Measurements from ENCODE around the gene RHOF.
"Not testable (repeated sequence)": the region's sequence is repeated elsewhere in the genome, so short reads cannot be mapped to it uniquely, and the experiment has no call there.

Gene RHOF

DNA sequence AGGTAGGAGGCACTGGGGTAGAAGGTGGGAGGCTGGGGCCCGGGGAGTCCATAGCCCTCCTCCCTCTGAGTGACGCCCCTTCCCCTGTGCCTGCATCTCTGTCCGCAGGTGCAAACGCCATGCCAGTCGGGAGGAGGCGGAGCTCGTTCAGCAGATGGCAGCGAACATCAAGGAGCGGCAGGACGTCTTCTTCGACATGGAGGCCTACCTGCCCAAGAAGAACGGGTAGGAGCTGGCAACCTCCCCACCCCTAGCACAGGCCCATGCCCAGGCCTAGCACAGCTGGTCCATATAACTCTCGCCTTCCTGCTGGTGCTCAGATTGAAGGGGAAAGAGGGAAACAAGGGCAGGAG lies 45.3 kb downstream of the RHOF start:
- DNase-seq (ENCODE audit: low read depth): no peak

DNA sequence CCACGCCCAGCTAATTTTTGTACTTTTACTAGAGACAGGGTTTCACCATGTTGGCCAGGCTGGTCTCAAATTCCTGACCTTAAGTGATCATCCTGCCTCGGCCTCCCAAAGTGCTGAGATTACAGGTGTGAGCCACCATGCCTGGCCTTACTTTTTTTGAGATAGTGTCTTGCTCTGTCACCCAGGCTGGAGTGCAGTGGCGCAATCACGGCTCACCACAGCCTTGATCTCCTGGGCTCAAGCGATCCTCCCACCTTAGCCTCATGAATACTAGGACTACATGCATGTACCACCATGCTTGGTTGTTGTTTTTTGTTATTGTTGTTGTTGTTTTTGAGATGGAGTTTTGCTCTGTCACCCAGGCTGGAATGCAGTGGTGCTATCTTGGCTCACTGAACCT lies 47.9 kb downstream of the RHOF start:
- DNase-seq (ENCODE audit: low read depth): not testable (repeated sequence)

DNA sequence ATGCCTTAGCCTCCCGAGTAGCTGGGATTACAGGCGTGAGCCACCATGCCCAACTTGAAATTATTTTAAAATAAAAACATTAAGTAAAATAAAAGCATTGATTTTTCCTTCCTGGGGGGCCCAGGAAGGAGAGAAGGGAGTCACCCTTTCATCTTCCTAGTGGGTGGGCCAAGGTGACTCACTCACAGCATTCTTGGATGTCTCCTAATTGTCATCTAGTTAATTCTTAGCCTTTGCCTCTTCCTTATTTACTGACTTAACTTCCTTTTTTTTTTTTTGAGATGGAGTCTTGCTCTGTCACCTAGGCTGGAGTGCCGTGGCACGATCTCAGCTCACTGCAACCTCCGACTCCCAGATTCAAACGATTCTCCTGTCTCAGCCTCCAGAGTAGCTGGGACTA lies 51.7 kb downstream of the RHOF start:
- no peak for DNase-seq (ENCODE audit: low read depth)

DNA sequence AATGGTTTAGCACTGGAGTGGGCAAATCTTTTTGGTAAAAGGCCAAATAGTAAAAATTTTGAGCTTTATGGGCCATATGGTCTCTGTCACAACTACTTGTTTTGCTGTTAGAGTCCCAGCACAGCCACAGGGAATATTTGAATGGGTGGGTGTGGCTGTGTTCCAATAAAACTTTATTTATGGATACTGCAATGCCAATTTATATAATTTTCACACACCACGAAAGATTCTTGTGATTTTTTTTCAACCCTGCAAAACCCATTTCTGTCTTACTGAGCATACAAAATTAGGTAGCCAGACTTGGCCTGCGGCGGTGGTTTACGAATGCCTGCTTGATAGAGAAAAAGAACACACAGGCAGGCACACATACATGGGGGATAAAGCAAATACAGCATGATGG lies 52.6 kb downstream of the RHOF start:
- no peak for DNase-seq (ENCODE audit: low read depth)

DNA sequence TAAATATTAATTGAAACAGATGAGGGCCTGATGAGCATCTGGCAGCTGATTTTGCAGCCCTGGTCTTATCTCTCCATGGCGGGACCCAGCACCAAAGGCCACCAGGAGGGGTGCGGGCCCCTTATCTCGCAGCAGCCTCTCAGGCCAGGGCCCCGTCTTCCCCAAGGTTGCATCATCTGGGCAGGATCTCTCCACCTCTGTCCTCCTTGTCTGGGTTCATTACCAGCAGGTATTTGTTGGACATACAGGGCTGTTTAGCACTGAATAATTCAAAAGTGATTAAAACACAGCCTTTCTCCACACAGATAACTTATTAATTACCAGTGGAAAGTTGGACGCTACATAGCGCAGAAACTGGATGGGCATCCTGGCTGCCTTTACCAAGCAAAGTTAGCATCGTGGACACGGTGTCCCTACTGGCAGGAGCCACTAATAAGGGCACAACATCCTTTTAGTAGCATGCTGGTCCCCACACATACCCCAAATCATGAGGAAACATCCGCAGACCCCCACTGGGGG lies 55.1 kb downstream of the RHOF start:
- DNase-seq (ENCODE audit: low read depth): no peak

DNA sequence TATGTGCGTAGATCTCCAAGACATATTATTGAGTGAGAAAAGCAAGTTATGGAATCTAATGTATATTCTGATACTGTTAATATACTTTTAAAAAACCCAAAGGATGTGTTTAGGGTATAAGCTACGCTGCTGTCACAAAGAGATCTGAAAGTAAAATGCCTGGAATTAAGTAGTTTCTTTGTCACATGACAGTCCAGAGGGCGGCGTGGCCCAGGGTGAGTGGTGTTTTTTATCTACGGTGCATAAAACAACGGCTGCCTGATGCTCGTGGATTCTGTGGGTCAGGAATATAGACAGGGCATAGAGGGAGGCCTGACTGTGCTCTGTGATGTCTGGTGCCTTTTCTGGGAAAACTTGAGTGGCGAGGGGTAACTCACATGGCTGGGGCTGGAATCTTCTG lies 59.6 kb downstream of the RHOF start:
- no peak for DNase-seq (ENCODE audit: low read depth)

DNA sequence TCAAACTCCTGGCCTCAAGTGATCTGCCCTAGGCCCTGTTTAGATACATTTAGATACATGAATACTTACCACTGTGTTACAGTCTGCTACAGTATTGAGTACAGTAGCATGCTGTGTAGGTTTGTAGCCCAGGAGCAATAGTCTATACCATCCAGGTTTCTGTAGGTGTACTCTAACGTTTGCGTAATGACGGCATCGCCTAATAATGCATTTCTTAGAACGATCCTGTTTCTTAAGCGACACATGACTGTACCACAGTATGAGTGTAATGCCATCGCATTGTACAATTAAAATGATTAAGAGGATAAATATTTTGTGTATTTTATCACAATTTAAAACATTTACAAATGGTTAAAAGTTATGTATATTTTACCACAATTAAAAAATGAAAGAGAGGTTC lies 62.0 kb downstream of the RHOF start:
- no peak for DNase-seq (ENCODE audit: low read depth)

DNA sequence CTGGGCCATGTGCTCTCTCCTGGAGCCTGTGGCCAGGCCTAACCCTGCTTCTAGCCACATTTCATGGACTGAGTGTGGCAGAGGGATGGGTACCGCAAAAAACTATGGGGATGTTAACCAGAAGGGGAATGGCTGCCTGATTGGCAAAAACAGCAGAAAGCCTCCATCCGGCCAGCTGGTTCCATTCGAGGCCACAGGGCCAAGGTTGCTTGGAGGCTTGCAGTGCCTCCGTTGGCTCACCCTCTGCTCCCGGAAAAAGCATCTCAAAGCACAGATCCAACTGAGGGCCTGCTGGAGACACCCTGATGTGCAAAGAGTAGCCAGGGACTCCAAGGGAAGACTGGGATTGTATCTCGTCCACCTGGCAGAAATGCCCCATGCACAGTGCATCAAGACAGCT lies 64.5 kb downstream of the RHOF start:
- no peak for DNase-seq (ENCODE audit: low read depth)

Measured in activated T-helper 9 cell treated with anti-CD3 and anti-CD28 coated beads, Interleukin-2, amount 50 U/mL, for 16 hours (primary cell).